ENCODE results near the gene DCAF8L1.
"Not testable (repeated sequence)": the region's sequence is repeated elsewhere in the genome, so short reads cannot be mapped to it uniquely, and the experiment has no call there.

The DCAF8L1 gene

DNA sequence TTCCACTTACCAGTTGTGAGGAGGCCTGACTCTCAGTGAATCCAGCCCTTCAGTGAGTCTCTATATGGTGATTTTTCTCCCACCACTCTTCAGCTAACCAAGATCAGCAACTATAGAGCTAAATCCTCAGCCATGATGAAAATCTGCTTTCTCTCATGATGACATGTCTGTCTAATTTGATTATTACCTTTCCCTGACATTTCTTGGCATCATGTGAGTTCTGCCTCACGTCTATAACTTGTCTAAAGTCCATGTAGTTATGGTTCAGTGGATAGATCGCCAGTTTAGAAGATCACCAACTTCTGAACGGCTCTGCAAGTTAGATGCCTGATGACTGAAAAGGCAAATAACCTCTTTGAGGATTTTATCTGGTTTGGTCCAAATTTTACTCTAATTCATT lies 14.9 kb upstream of the DCAF8L1 start:
- TF ChIP-seq, protein P1, sequence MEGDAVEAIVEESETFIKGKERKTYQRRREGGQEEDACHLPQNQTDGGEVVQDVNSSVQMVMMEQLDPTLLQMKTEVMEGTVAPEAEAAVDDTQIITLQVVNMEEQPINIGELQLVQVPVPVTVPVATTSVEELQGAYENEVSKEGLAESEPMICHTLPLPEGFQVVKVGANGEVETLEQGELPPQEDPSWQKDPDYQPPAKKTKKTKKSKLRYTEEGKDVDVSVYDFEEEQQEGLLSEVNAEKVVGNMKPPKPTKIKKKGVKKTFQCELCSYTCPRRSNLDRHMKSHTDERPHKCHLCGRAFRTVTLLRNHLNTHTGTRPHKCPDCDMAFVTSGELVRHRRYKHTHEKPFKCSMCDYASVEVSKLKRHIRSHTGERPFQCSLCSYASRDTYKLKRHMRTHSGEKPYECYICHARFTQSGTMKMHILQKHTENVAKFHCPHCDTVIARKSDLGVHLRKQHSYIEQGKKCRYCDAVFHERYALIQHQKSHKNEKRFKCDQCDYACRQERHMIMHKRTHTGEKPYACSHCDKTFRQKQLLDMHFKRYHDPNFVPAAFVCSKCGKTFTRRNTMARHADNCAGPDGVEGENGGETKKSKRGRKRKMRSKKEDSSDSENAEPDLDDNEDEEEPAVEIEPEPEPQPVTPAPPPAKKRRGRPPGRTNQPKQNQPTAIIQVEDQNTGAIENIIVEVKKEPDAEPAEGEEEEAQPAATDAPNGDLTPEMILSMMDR (IDR thresholded peaks at IDR 0.05; ENCODE audit: borderline replicate concordance, control extremely low read depth, extremely low read depth, insufficient read depth, missing control alignments), result no peak
- in situ Hi-C loops (cut with MboI; ENCODE audit: low sequenced_read_pairs, unreplicated experiment), result no loop called here

DNA sequence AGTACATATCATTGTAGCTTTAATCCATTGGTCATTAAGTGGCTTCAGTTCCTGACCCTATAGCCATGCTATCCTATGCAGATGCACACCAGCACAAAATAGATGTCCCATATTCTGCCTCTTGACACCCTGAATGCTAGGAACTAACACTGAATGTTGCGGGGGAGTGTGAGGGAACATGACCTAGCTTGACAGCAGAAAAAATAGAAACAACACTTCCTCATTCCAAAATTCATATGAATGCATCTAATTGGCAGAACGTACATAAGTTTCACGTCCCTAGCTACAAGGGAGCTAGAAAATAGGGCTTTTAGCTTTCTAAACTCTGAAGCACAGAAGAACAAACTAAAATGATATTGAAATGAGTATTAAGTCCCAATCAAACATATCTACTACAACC lies 14.4 kb upstream of the DCAF8L1 start:
- TF ChIP-seq, protein P1 (IDR thresholded peaks at IDR 0.05; ENCODE audit: borderline replicate concordance, control extremely low read depth, extremely low read depth, insufficient read depth, missing control alignments), result no peak
- DNase-seq (ENCODE audit: low spot score), result no peak
- in situ Hi-C loops (cut with MboI; ENCODE audit: low sequenced_read_pairs, unreplicated experiment), result no loop called here

More for the DNA sequence above, 14.9 kb upstream of the DCAF8L1 start:
- DNase-seq (ENCODE audit: low spot score), result no peak

DNA sequence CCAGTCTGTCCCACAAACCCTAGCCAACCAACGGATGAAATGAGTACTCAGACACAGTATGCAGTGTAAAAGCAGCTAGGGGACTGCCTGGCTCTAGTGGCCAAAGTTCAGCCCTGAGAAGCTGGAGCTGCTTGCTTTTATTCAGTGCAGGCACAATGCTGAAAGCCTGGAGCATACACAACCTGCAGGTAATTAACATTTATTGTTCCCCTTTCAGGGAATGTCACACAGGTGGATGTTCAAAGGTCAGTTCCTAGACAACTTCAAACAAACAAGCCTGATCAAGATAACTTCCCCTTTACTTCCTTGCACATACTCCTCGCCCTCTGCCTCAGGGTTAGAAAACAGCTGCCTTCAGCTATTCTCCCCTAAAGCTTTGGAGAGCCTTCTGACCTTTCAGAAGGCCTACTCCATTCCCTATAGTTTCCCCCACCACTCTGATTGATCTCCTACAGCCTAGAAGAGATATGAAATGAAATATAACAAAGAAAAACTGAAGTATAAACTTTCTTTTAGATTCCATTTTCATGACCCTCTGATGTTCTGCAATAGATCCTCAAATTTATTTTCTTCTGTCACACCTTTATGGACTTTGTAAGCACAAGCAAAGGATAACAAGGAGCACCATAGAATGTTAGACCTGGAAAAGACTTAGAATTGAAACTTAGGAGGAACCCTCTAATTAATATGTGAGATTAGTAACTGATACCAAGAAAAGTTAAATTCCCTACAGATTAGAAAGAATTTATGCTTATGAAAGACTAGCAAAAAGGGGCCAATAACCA lies 6.8 kb upstream of the DCAF8L1 start:
- DNase-seq (ENCODE audit: low spot score), result no peak
- in situ Hi-C loops (cut with MboI; ENCODE audit: low sequenced_read_pairs, unreplicated experiment), result no loop called here
- TF ChIP-seq, protein P1 (IDR thresholded peaks at IDR 0.05; ENCODE audit: borderline replicate concordance, control extremely low read depth, extremely low read depth, insufficient read depth, missing control alignments), result no peak

DNA sequence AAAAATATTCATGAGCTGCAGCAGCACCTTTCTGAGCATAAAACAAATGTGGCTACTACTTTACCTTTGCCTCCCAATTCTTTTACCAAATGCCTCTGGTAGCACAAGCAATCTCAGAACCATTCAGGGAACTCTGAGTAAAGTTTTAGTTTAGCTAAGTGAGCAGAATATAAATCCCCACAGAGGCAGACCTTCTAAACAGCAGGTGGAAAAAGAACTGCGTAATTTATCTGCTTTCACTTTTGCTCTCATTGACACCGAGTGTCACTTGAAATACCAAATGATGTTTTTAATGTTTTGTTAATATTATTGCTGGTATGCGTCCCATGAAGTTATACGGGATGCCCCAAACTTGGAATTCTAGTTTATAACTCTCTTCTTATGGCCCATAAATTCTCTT lies 4.3 kb downstream of the DCAF8L1 start:
- in situ Hi-C loops (cut with MboI; ENCODE audit: low sequenced_read_pairs, unreplicated experiment); DNase-seq (ENCODE audit: low spot score): not testable (repeated sequence)

DNA sequence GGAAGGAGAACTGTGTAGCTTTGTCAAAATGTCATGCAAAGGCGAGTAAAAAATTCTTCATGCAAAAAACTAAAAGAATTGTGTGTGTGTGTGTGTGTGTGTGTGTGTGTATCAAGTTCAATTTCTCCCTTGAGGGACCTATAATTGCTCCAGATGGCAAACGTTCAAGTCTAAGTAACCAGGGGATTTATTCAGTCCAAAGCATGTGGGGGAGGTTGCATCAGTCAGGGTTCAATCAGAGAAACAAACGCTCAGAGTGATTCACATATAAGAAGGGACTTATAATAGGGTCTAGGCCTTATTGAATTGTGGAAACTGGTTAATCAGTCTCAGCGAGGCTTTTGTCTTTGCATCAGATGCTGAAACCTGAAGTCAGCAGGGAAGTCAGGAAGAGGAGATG lies 5.0 kb downstream of the DCAF8L1 start:
- in situ Hi-C loops (cut with MboI; ENCODE audit: low sequenced_read_pairs, unreplicated experiment), result no loop called here

DNA sequence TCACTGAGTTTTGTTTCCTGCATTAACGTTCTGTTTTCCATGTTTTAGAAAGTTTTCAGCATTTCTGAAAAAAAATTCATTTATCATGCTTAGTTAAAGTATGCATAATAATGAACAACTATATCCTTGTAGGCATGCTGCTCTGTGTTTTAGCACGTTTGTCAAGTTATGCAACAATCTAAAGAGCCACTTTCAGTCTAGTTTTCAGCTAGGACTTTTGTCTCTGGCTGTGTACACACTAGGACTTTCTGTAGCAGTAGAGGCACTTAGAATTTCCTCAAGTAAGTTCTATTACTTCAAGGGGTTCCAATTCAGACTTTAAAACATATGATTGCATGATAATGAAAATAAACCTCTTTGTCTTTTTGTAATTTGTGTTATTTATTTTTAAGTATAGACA lies 12.4 kb downstream of the DCAF8L1 start:
- TF ChIP-seq, protein P1 (IDR thresholded peaks at IDR 0.05; ENCODE audit: borderline replicate concordance, control extremely low read depth, extremely low read depth, insufficient read depth, missing control alignments), result no peak
- in situ Hi-C loops (cut with MboI; ENCODE audit: low sequenced_read_pairs, unreplicated experiment), result no loop called here
- DNase-seq (ENCODE audit: low spot score), result no peak

More for the DNA sequence above, 5.0 kb downstream of the DCAF8L1 start:
- TF ChIP-seq, protein P1 (IDR thresholded peaks at IDR 0.05; ENCODE audit: borderline replicate concordance, control extremely low read depth, extremely low read depth, insufficient read depth, missing control alignments), result no peak
- DNase-seq (ENCODE audit: low spot score), result no peak

DNA sequence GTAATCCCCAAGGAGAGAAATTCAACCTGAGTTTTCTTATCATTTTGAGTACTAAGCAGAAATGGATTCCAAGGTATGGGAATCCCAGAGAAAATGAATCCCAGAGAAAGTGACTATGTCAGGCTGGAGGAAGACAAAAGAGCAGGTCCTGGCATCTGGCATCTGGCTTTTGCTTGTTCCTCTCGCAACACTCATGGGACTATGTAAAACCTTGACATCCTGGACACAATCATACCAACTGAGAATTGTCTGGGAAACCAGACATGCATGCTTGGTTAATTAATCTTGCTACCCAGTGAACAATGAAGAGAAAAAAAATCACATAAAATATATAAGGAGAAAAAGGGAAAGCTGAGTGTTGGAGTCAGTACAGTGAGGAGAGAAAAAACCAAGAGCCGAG lies 12.9 kb downstream of the DCAF8L1 start:
- in situ Hi-C loops (cut with MboI; ENCODE audit: low sequenced_read_pairs, unreplicated experiment), result no loop called here
- no peak for DNase-seq (ENCODE audit: low spot score)
- TF ChIP-seq, protein P1 (IDR thresholded peaks at IDR 0.05; ENCODE audit: borderline replicate concordance, control extremely low read depth, extremely low read depth, insufficient read depth, missing control alignments), result no peak
